ENCODE data around the gene TXNRD1.

Gene TXNRD1

GRCh38 chr12:104306376-104306775 lies 90.8 kb downstream of the TXNRD1 start:
- DNase-seq (ENCODE audit: low spot score in 2 of 2): no peak
- Mint-ChIP-seq H3K4me3 (no peak overlapping the region), H3K36me3 (peaks cover 7% of the 10 kb centered on the region)

DNA sequence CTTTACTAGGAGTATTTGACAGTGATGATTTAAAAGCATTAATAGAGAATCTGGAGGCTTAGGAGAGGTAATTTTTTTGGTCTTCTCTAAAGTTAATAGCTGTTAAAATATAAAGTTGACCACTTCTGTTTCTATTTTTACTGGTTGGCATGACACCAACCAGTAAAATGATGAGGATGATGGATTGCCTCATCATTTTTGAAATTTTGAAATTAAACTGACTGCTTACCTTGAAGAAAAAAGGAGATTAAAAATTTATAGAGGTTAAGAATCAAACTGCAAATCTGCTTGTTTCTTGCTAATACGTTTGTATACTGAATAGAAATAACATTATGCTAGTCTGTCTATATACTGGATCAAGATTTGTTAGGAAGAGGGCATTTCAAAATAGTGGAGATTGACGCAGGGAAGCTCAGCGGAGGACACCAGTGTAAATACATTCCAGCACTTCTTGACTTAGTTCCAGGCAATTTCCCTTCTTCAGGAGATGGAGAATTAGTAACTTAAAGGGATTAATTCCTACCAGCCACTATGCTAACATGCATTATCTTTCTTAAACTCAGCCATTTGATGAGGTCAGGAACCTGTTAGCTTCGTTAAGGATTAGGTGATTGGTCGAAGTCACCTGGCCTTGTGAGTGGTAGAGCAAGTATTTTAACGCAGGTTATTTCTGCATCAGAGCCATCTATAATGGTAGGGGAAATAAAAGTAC lies 91.5 kb downstream of the TXNRD1 start:
- no peak overlapping the region for H3K4me3 Mint-ChIP-seq
- no peaks in the 10 kb centered on the region for H3K9me3 Mint-ChIP-seq
- no peak overlapping the region for H3K27ac Mint-ChIP-seq
- ATAC-seq (ENCODE audit: low read depth) (no peak), DNase-seq (ENCODE audit: low spot score in 2 of 2) (no peak)
- H3K4me1 Mint-ChIP-seq: peaks cover 32% of the 10 kb centered on the region
- peaks cover 8% of the 10 kb centered on the region for H3K36me3 Mint-ChIP-seq
- no peaks in the 10 kb centered on the region for H3K27me3 Mint-ChIP-seq

More at GRCh38 chr12:104306376-104306775, 90.8 kb downstream of the TXNRD1 start:
- no peak for ATAC-seq (ENCODE audit: low read depth)
- Mint-ChIP-seq H3K9me3 (no peaks in the 10 kb centered on the region), H3K27ac (no peak overlapping the region), H3K4me1 (peaks cover 32% of the 10 kb centered on the region), H3K27me3 (no peaks in the 10 kb centered on the region)

DNA sequence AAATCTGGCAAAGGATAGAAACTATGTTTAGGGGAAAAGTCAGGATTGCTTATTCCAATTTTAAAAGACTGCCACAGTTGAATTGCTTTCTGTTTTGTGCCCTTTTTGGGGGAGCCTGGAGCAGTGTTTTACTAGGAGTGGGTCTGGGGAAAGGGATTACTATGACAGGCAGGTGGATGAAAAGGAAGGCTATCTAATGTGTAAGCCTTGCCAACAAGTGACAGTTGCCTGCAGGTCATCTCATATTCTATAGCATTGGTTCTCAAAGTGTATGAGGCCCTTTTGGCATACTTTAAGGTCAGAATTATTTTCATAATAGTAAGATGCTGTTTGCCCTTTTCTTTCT lies 92.0 kb downstream of the TXNRD1 start:
- Mint-ChIP-seq H3K36me3 (peaks cover 8% of the 10 kb centered on the region), H3K9me3 (no peaks in the 10 kb centered on the region), H3K27me3 (no peaks in the 10 kb centered on the region), H3K27ac (no peak overlapping the region), H3K4me1 (peaks cover 32% of the 10 kb centered on the region), H3K4me3 (no peak overlapping the region)
- DNase-seq (ENCODE audit: low spot score in 2 of 2) (no peak), ATAC-seq (ENCODE audit: low read depth) (no peak)

GRCh38 chr12:104309446-104309993 lies 93.9 kb downstream of the TXNRD1 start:
- H3K4me1 Mint-ChIP-seq: peaks cover 25% of the 10 kb centered on the region
- no peak for ATAC-seq (ENCODE audit: low read depth)
- H3K27ac Mint-ChIP-seq: no peak overlapping the region
- H3K27me3 Mint-ChIP-seq: no peaks in the 10 kb centered on the region
- H3K4me3 Mint-ChIP-seq: no peak overlapping the region
- H3K9me3 Mint-ChIP-seq: no peaks in the 10 kb centered on the region
- H3K36me3 Mint-ChIP-seq: peaks cover 13% of the 10 kb centered on the region
- no peak for DNase-seq (ENCODE audit: low spot score in 2 of 2)

- H3K27me3 Mint-ChIP-seq: no peaks in the 10 kb centered on the region
- no peak for DNase-seq (ENCODE audit: low spot score in 2 of 2)
- H3K9me3 Mint-ChIP-seq: no peaks in the 10 kb centered on the region
- peaks cover 18% of the 10 kb centered on the region for H3K4me1 Mint-ChIP-seq
- H3K27ac Mint-ChIP-seq: no peak overlapping the region
- H3K4me3 Mint-ChIP-seq: no peak overlapping the region
- H3K36me3 Mint-ChIP-seq: peaks cover 23% of the 10 kb centered on the region
- no peak for ATAC-seq (ENCODE audit: low read depth)
These were observed 95.4 kb downstream of the TXNRD1 start for GRCh38 chr12:104310751-104311633.

DNA sequence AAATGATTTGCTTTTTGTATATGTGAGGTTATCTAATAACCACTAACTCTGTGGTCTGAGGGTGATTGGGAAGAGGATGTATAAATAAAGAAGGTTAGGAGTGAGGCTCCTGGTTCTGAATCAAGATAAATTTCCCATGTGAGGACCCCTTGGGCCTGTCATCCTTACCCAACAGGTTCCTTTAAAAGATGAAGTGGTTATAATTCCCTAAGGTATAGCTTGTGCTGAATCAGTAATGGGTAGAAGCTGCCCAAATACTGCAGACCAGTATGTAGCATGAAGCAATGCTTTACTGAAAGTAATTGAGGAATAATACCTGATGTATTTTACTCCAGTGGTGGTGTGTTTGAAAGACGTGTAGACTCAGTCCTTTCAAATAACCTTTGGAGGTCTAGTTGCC lies 96.6 kb downstream of the TXNRD1 start:
- Mint-ChIP-seq H3K4me1 (peaks cover 10% of the 10 kb centered on the region), H3K36me3 (peaks cover 23% of the 10 kb centered on the region), H3K27me3 (no peaks in the 10 kb centered on the region), H3K9me3 (no peaks in the 10 kb centered on the region), H3K27ac (no peak overlapping the region), H3K4me3 (no peak overlapping the region)
- DNase-seq (ENCODE audit: low spot score in 2 of 2) (no peak), ATAC-seq (ENCODE audit: low read depth) (no peak)

DNA sequence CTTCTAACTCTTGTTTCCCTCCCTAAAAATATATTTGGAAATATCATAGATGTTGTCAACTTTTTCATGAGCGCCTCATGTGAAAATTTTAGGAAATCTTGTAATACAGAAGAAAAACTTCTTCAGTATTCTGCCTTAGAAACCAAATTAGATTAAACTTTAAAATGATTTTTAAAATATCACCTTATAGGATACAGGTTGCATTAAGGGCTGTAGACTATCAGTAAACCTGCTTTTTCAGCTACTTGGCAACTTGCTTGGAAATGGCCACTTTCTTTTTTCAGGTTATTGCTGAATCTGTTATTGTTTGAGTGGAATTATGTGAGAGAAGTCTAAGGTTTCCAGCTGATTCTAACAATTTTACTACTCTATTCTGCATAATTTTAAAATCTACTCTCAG lies 97.1 kb downstream of the TXNRD1 start:
- ATAC-seq (ENCODE audit: low read depth): no peak
- peaks cover 6% of the 10 kb centered on the region for H3K4me1 Mint-ChIP-seq
- no peaks in the 10 kb centered on the region for H3K9me3 Mint-ChIP-seq
- H3K4me3 Mint-ChIP-seq: no peak overlapping the region
- no peaks in the 10 kb centered on the region for H3K27me3 Mint-ChIP-seq
- H3K36me3 Mint-ChIP-seq: peaks cover 20% of the 10 kb centered on the region
- no peak for DNase-seq (ENCODE audit: low spot score in 2 of 2)
- H3K27ac Mint-ChIP-seq: no peak overlapping the region

- Mint-ChIP-seq H3K36me3 (peaks cover 21% of the 10 kb centered on the region), H3K4me1 (peaks cover 6% of the 10 kb centered on the region), H3K9me3 (no peaks in the 10 kb centered on the region), H3K27me3 (no peaks in the 10 kb centered on the region), H3K4me3 (no peak overlapping the region), H3K27ac (no peak overlapping the region)
- ATAC-seq (ENCODE audit: low read depth) (no peak), DNase-seq (ENCODE audit: low spot score in 2 of 2) (no peak)
These were observed 98.1 kb downstream of the TXNRD1 start for GRCh38 chr12:104313568-104314241.

- DNase-seq (ENCODE audit: low spot score in 2 of 2): no peak
- peaks cover 22% of the 10 kb centered on the region for H3K36me3 Mint-ChIP-seq
- H3K9me3 Mint-ChIP-seq: no peaks in the 10 kb centered on the region
- H3K4me1 Mint-ChIP-seq: peaks cover 4% of the 10 kb centered on the region
- H3K27ac Mint-ChIP-seq: no peak overlapping the region
- H3K4me3 Mint-ChIP-seq: no peak overlapping the region
- no peaks in the 10 kb centered on the region for H3K27me3 Mint-ChIP-seq
- no peak for ATAC-seq (ENCODE audit: low read depth)
These were observed 98.6 kb downstream of the TXNRD1 start for GRCh38 chr12:104314242-104314614.

DNA sequence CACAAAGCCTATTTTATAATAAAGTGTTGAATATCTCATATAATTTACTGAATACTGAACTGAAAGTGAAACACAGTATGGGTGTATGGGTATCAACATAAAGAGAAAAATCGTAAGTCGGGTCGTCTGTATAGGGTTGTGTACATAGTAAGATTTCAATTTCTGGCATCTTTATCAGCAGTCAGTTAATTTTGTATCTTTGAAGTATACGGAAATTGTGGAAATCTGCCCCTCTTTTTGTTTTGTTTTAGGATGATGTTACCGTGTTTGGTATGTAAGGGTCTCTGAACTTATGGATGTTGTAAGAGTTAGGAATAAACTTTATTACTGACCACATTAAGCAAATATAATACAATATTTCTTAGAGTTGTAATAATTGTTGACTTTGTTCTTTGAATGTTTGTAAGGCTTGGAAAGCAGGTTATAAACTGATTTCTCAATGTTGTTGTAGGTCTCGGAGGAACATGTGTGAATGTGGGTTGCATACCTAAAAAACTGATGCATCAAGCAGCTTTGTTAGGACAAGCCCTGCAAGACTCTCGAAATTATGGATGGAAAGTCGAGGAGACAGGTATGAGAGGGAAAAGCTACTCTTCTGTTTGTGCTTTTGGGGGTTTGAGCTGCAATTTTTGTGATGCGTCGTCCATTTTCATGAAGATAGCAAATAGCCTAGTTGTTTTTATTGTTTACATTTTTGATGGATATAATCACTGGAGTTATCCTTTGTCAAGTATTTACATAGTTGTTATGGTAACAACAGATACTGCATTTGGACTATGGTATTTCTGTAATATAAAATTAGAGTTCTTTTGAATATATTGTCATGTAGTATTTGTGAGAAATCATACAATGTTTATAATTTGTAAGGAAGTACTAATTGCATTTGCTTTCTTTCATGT lies 100.0 kb downstream of the TXNRD1 start:
- no peak overlapping the region for H3K27ac Mint-ChIP-seq
- H3K27me3 Mint-ChIP-seq: no peaks in the 10 kb centered on the region
- DNase-seq (ENCODE audit: low spot score in 2 of 2): no peak
- H3K9me3 Mint-ChIP-seq: no peaks in the 10 kb centered on the region
- H3K36me3 Mint-ChIP-seq: peaks cover 26% of the 10 kb centered on the region
- H3K4me1 Mint-ChIP-seq: no peaks in the 10 kb centered on the region
- no peak overlapping the region for H3K4me3 Mint-ChIP-seq
- ATAC-seq (ENCODE audit: low read depth): no peak

DNA sequence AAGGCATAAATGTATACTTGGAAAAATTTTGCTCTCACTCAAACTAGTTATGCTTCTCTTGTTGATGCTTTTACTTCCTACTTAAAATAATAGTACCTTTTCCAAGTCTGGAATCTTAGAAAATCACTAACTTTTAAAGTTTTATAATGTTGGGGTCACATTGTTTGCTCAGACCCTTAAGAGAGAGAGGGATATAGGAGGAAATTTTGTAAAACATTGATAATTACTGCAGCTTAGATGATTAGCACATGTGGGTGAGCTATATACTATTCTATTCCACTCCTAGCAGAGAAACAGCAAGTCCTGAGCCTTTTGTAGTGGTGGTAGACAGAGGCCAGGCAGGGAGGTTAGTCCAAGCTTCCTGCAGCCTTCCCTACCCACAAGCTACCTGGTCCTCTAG lies 101.4 kb downstream of the TXNRD1 start:
- no peak for DNase-seq (ENCODE audit: low spot score in 2 of 2)
- no peak overlapping the region for H3K4me3 Mint-ChIP-seq
- no peak for ATAC-seq (ENCODE audit: low read depth)
- no peaks in the 10 kb centered on the region for H3K4me1 Mint-ChIP-seq
- peaks cover 33% of the 10 kb centered on the region for H3K36me3 Mint-ChIP-seq
- H3K9me3 Mint-ChIP-seq: no peaks in the 10 kb centered on the region
- H3K27me3 Mint-ChIP-seq: no peaks in the 10 kb centered on the region
- no peak overlapping the region for H3K27ac Mint-ChIP-seq

DNA sequence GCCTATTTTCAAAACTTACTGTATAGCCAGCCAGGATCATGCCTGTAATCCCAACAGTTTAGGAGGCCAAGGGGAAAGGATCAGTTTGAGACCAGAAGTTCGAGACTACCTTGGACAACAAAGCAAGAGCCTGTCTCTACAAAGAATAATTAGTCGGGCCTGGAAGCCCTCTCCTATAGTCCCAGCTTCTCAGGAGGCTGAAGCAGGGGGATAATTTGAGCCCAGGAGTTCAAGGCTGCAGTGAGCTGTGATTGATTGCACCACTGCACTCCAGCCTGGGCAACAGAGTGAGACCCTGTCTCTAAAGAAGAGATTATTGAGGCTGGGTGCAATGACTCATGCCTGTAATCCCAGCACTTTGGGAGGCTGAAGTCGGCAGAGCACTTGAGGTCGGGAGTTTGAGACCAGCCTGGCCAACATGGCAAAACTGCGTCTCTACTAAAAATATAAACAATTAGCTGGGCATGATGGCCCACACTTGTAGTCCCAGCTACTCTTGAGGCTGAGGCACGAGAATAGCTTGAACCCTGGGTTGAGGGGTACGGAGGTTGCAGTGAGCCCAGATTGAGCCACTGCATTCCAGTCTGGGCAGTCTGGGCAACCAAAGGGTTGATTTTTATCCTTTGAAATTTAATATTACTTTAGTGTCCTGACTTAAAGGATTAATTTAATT lies 102.1 kb downstream of the TXNRD1 start:
- no peak overlapping the region for H3K4me3 Mint-ChIP-seq
- DNase-seq (ENCODE audit: low spot score in 2 of 2): no peak
- no peak overlapping the region for H3K27ac Mint-ChIP-seq
- no peaks in the 10 kb centered on the region for H3K4me1 Mint-ChIP-seq
- no peaks in the 10 kb centered on the region for H3K9me3 Mint-ChIP-seq
- peaks cover 33% of the 10 kb centered on the region for H3K36me3 Mint-ChIP-seq
- no peak for ATAC-seq (ENCODE audit: low read depth)
- H3K27me3 Mint-ChIP-seq: no peaks in the 10 kb centered on the region

DNA sequence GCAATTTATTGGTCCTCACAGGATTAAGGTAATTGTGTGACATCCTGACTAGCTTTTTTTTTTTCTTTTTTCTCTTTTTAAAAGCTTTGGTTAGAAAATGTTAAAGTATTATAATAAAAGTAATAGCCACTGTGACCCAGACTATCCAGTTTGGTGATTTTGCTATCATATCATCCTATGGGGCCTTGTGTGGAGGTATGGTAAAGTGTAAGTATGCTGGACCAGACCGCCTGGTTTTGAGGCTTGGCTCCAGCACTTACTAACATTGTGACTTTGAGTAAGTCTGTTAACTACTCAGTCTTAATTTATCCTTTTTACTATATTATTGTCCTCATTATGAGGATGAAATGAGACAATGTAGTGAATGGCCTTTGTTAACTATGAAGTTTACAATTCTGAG lies 103.4 kb downstream of the TXNRD1 start:
- H3K4me3 Mint-ChIP-seq: no peak overlapping the region
- H3K36me3 Mint-ChIP-seq: peaks cover 31% of the 10 kb centered on the region
- no peak overlapping the region for H3K27ac Mint-ChIP-seq
- no peaks in the 10 kb centered on the region for H3K9me3 Mint-ChIP-seq
- ATAC-seq (ENCODE audit: low read depth) (no peak), DNase-seq (ENCODE audit: low spot score in 2 of 2) (no peak)
- no peaks in the 10 kb centered on the region for H3K4me1 Mint-ChIP-seq
- H3K27me3 Mint-ChIP-seq: no peaks in the 10 kb centered on the region
